Stomach smooth muscle (tissue), 2 donors: ENCODE measurements around the gene THYN1.

Source experiments
- H3K27ac ChIP-seq: one replicate; pipeline ENCODE4 v1.7.0; 2013; ENCODE audit warnings: mild to moderate bottlenecking, low read length, inconsistent platforms
- H3K27me3 ChIP-seq, 2 donors: one replicate each; pipeline ENCODE4 v1.7.0; 2013; ENCODE audit warnings: low read length in 2 of 2; ENCODE audit not compliant: insufficient read depth in 2 of 2, control insufficient read depth in 1 of 2
- H3K36me3 ChIP-seq, 2 donors: one replicate each; pipeline ENCODE4 v1.7.0; 2013; ENCODE audit warnings: low read length in 2 of 2; ENCODE audit not compliant: control insufficient read depth in 2 of 2, insufficient read depth in 2 of 2
- H3K4me1 ChIP-seq: one replicate; pipeline ENCODE4 v1.7.0; 2013; ENCODE audit warnings: low read length; ENCODE audit not compliant: control insufficient read depth, insufficient read depth
- H3K4me3 ChIP-seq, 2 donors: one replicate each; pipeline ENCODE4 v1.7.0; 2013; ENCODE audit warnings: low read length in 2 of 2
- H3K9ac ChIP-seq, 2 donors: one replicate each; pipeline ENCODE4 v1.7.0; 2013; ENCODE audit warnings: low read length in 2 of 2, mild to moderate bottlenecking in 1 of 2
- H3K9me3 ChIP-seq, 2 donors: one replicate each; pipeline ENCODE4 v1.7.0; 2013; ENCODE audit warnings: low read length in 2 of 2; ENCODE audit not compliant: control insufficient read depth in 2 of 2
- donor health status: healthy.
- donor health status: Pancreatic carcinoma.

The THYN1 gene

DNA sequence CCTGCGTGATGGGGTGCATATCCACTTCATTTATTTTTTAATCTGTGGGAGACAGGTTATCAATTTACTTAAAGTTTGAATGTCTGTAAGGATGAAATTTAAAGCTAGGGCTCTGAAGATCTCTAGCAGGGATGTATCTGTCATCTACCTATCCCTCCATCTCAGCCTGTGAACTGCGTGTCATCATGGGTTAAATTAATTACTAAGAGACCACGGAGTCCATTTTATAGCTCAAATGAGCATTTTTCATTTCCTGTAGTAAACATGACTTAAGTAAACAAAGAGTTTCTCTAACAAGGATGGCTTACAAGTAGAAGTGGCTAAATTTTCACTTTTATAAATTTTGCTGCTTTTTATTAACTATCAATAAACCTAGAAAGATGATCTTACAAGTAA lies 20.2 kb upstream of the THYN1 start:
- Histone ChIP-seq H3K36me3 (no peaks in the 10 kb centered on the region), H3K9me3 (peaks cover 0 to 3% of the 10 kb centered on the region in 2 donors), H3K9ac (no peak overlapping the region), H3K4me3 (no peak overlapping the region), H3K4me1 (peaks cover 15% of the 10 kb centered on the region), H3K27ac (no peak overlapping the region), H3K27me3 (peaks cover 50 to 67% of the 10 kb centered on the region in 2 donors)

DNA sequence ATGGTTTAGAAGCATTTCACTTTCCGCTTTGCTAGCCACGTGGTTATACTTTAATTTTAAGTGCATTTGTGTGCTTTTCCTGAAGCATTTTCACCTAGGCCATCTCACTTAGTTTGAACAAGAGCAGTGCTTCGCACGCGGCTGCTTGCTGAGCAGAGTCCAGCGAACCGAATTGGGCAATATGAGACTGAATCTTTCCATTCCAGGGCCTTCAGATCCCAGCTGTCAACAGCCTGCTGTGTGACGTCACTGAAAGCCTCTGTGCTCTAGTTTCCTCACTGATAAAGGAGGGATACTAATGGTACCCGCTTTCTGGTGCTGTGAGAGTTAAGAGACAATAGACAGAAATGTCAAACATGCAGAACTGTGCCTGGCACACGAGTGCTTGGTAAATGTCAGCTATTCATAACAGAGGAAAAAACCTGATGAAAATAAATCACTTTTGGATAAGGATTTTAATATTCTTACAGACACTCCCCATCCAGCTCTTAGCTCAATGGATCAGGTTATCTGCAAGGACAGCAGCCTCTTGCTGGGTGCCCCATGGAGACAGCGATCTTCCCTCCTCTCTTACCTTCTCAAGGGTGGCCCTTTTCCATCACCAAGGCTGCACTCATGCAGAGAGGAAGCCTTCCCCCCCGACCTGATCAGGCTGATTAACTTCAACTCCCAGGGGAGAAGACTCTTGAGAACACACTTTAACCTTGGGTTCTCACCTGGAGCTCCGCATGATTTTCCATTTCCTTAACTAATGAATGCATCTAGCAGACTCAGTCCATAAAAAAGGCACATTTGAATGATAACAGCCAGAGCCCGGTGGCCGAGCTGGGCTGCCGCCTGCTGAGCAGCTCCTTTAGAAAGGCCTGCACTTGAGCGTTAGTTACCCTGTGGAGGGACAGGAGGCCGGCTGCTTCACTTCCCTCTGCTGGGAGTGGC lies 19.5 kb upstream of the THYN1 start:
- H3K27me3 ChIP-seq: peaks cover 45 to 63% of the 10 kb centered on the region in 2 donors
- no peak overlapping the region for H3K9ac ChIP-seq
- no peak overlapping the region for H3K27ac ChIP-seq
- H3K9me3 ChIP-seq: no peaks in the 10 kb centered on the region
- H3K36me3 ChIP-seq: no peaks in the 10 kb centered on the region
- no peak overlapping the region for H3K4me3 ChIP-seq
- peaks cover 15% of the 10 kb centered on the region for H3K4me1 ChIP-seq

DNA sequence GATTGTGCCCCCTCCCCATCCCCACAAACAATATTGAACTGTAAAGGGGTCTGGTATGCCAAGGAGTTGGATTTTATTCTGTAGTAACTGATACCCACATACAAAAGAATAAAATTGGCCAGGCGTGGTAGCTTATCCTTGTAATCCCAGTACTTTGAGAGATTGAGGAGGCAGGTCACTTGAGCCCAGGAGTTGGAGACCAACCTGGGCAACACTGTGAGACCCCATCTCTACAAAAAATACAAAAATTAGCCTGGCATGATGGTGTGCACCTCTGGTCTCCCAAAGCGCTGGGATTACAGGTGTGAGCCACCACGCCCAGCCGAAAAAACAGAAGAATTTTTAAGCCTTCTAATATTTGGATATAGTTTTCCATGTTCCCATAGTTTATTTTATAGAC lies 18.8 kb upstream of the THYN1 start:
- Histone ChIP-seq H3K9ac (no peak overlapping the region), H3K27ac (no peak overlapping the region), H3K4me1 (peaks cover 15% of the 10 kb centered on the region), H3K4me3 (no peak overlapping the region), H3K27me3 (peaks cover 38 to 56% of the 10 kb centered on the region in 2 donors), H3K9me3 (no peaks in the 10 kb centered on the region), H3K36me3 (no peaks in the 10 kb centered on the region)

DNA sequence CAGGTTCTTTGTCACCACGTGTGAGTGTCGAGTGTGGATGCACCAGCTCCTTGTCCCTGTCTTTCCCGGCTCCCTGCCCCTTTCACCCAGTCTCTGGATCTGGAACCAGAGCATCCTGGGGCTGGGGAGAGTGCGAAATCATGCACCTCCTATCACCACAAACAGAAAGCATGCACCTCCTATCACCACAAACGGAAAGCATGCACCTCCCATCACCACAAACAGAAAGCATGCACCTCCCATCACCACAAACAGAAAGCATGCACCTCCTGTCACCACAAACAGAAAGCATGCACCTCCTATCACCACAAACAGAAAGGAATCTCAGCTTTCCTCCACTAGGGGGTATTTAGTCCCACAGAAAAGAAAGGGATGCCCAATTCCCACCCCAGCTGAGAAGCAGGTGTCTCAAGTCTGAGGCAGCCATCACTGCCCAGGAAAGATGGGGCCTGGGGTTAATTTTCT lies 17.1 kb upstream of the THYN1 start:
- Histone ChIP-seq H3K27ac (no peak overlapping the region), H3K27me3 (peaks cover 27 to 40% of the 10 kb centered on the region in 2 donors), H3K4me1 (no peaks in the 10 kb centered on the region), H3K36me3 (no peaks in the 10 kb centered on the region), H3K4me3 (no peak overlapping the region), H3K9ac (no peak overlapping the region), H3K9me3 (no peaks in the 10 kb centered on the region)

DNA sequence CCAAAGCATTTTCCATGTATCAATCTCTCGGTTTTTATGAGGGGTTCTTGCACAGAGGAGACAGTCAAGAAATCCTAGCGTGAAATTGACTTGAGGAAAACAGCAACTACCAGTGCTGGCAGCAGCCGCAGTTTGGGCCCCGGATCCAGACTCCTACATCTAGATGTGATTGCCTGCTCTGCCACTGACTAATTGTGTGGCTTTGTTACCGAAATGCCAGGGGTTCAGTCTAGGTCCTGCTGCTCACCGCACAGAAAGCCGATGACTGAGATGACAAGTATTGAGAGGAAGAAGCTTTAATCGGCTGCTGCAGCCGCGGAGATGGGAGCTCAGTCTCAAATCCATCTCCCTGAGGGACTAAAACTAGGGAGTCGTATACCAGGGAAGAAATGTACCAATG lies 14.8 kb upstream of the THYN1 start:
- Histone ChIP-seq H3K27ac (no peak overlapping the region), H3K9me3 (no peaks in the 10 kb centered on the region), H3K4me3 (no peak overlapping the region), H3K36me3 (peaks cover 3 to 12% of the 10 kb centered on the region in 2 donors), H3K9ac (no peak overlapping the region), H3K27me3 (peaks cover 14 to 17% of the 10 kb centered on the region in 2 donors), H3K4me1 (no peaks in the 10 kb centered on the region)

DNA sequence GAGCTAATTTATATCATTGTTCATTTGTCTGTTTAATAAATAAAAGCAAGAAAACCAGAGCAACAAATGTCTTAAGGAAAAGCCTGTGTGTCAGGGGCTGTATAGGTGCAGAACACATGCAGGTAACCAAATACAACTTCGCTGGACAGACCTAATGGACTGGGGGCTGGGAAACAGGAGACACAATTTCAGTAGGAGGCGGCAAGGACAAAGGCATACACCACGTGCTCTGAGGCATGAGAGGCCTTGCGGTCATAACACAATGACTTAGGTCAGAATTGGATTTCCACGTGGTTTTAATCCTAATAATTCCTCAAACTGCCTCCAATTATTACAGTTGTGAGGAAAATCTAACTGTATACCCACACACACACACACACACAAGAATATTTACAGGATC lies 14.3 kb upstream of the THYN1 start:
- Histone ChIP-seq H3K4me3 (no peak overlapping the region), H3K4me1 (no peaks in the 10 kb centered on the region), H3K9me3 (no peaks in the 10 kb centered on the region), H3K27me3 (peaks cover 11 to 12% of the 10 kb centered on the region in 2 donors), H3K27ac (no peak overlapping the region), H3K36me3 (peaks cover 7 to 13% of the 10 kb centered on the region in 2 donors), H3K9ac (no peak overlapping the region)

DNA sequence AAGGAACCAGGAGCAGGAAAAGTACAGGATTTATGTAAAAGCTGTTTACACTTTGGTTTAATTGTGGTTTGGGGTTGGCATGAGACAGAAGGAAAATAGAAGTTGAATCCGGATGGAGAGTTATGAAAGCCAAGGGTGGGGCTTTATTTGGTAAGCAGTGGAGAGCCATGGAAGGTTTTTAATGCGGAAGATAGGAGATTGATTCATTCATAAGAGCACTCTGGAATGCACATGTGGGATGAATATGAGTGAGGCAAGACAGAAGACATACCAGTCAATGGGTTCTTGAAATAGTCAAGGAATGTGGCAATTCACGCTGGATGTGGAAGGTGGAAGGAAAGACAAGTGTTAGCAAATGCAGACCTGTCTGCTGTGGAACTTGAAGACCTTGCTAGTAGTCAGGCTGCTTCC lies 13.7 kb upstream of the THYN1 start:
- Histone ChIP-seq H3K27me3 (peaks cover 7 to 9% of the 10 kb centered on the region in 2 donors), H3K9ac (no peak overlapping the region), H3K9me3 (no peaks in the 10 kb centered on the region), H3K36me3 (peaks cover 13 to 15% of the 10 kb centered on the region in 2 donors), H3K4me3 (no peak overlapping the region), H3K4me1 (no peaks in the 10 kb centered on the region), H3K27ac (no peak overlapping the region)

DNA sequence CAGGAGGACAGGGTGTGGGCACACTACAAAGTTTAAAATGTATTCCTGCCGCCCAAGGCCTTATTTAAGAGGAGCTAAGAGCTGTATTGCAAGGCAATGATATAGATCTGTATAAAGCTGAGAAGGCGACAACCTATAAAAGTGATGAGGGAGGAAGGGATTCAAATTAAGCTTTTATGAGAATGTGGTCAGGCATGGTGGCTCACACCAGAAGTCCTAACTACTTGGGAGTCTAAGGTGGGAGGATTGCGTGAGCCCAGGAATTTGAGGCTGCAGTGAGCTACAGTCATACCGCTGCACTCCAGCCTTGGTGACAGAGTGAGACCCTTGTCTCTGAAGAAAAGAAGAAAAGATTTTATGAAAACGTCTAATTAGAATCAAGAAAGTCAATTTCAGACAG lies 13.3 kb upstream of the THYN1 start:
- H3K4me1 ChIP-seq: no peaks in the 10 kb centered on the region
- H3K9ac ChIP-seq: no peak overlapping the region
- no peak overlapping the region for H3K27ac ChIP-seq
- peaks cover 17 to 20% of the 10 kb centered on the region in 2 donors for H3K36me3 ChIP-seq
- no peak overlapping the region for H3K4me3 ChIP-seq
- H3K27me3 ChIP-seq: peaks cover 4 to 6% of the 10 kb centered on the region in 2 donors
- no peaks in the 10 kb centered on the region for H3K9me3 ChIP-seq

DNA sequence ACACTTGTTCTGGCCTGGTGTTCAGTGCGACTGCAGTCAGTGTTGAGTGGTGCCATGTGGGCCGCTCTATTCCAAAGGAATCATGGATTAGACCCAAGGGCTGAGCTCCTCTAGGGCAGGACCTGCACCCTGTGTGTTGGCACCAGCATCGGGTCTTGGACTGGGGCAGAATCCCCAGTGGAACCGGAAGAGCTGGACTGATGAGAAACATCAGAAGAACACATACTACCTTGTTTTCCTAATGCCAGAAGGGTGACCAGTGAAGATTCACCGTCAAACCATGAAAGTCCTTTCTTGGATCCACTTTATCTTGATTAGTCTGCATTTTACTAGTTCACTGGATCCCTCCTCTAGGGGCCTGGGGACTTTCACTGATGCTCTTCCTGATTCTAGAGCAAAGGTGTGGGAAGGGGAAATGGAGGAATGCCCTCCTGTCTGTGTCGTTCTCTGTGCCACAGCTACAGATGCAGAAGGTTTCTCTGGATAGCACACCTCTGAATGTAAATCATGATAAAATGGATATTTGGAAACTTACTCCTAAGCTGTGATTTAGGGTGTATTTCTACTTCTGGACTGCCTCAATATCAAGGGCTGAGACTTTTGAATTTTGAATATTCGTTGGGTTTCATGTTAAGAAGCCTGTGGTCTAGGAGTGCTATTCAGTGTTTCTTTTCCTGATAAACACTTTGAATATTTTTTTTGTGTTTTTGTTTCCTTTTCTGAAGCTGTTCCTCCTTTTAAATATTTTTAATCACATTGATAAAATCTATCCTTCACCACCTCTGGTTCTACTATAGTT lies 12.0 kb upstream of the THYN1 start:
- Histone ChIP-seq H3K36me3 (peaks cover 30% of the 10 kb centered on the region in 2 donors), H3K9ac (no peak overlapping the region), H3K9me3 (no peaks in the 10 kb centered on the region), H3K27ac (no peak overlapping the region), H3K27me3 (peaks cover 2 to 3% of the 10 kb centered on the region in 2 donors), H3K4me1 (no peaks in the 10 kb centered on the region), H3K4me3 (no peak overlapping the region)

DNA sequence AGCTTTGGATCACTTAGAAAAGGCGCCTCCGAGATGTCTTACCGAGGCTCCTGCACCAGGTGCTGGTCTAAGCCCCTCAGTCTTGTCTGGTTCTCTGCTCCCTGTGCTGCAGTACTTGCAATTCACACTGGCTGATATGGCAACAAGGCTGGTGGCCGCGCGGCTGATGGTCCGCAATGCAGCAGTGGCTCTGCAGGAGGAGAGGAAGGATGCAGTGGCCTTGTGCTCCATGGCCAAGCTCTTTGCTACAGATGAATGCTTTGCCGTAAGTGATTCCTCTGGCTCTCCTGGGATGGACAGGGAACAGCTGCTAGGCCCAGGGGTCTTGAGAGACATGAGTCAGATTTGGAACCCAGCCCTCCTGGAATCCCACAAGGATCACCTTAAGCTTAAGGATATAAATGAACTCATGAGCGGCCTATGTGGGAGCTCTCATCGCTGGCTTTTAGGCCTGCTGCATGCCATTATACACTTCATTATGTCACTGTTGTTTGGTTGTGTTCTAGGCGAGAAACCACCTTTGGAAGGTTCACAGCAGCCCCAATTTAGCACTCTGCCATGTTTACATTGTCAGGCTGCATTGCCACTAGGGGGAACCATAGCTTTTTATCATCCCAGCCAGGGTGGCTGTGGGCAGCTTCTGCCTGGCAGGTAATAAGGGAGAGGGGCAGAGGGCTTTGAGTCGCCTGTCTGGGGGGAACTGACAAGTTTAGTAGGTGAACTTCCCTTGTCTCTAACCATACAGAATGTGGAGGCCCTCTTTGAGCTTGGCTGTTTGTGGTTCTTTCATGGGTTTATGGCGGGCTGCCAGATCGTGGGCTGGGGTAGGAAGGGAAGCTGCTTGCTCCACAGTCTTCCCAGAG lies 8.7 kb upstream of the THYN1 start:
- H3K9ac ChIP-seq: no peak overlapping the region
- no peaks in the 10 kb centered on the region for H3K9me3 ChIP-seq
- no peaks in the 10 kb centered on the region for H3K27me3 ChIP-seq
- no peaks in the 10 kb centered on the region for H3K4me1 ChIP-seq
- H3K36me3 ChIP-seq: peaks cover 50 to 51% of the 10 kb centered on the region in 2 donors
- no peak overlapping the region for H3K4me3 ChIP-seq
- H3K27ac ChIP-seq: no peak overlapping the region
